IPS-15b (cell line): ENCODE data around the gene RAP1GAP2.

Experiments used
- H3K27me3 ChIP-seq: one replicate; pipeline ENCODE4 v1.6.1; 2013; ENCODE audit warnings: low read length; ENCODE audit not compliant: control insufficient read depth, insufficient read depth
- H3K36me3 ChIP-seq: one replicate; pipeline ENCODE4 v1.6.1; 2013; ENCODE audit warnings: low read length; ENCODE audit not compliant: control insufficient read depth, insufficient read depth
- H3K4me1 ChIP-seq: one replicate; pipeline ENCODE4 v1.6.1; 2013; ENCODE audit warnings: mild to moderate bottlenecking, low read length; ENCODE audit not compliant: control insufficient read depth, insufficient read depth
- H3K4me3 ChIP-seq: one replicate; pipeline ENCODE4 v1.5.1; 2013; ENCODE audit warnings: low read depth, low read length
- H3K9ac ChIP-seq: one replicate; pipeline ENCODE4 v1.6.1; 2013; ENCODE audit warnings: low read depth, mild to moderate bottlenecking, low read length
- H3K9me3 ChIP-seq: one replicate; pipeline ENCODE4 v1.6.1; 2013; ENCODE audit warnings: mild to moderate bottlenecking, low read length; ENCODE audit not compliant: control insufficient read depth, insufficient read depth

RAP1GAP2 gene

GRCh38 chr17:2796164-2797125 is at the start of gene RAP1GAP2:
RAP1GAP2 (plus strand) TSS chr17:2796438; CDS start chr17:2796528, 90 bp downstream.
- no peak within 1 kb of the TSS for H3K4me3 ChIP-seq
- no peaks in the 10 kb centered on the region for H3K27me3 ChIP-seq
- H3K4me1 ChIP-seq = peaks cover 9% of the 10 kb centered on the region
- no peaks in the 10 kb centered on the region for H3K9me3 ChIP-seq
- H3K9ac ChIP-seq = peak within 1 kb of the TSS; percentile 12
- no peaks in the 10 kb centered on the region for H3K36me3 ChIP-seq

- H3K27me3 ChIP-seq = peaks cover 6% of the 10 kb centered on the region
- peak within 1 kb of the TSS; percentile 68 for H3K4me3 ChIP-seq
- H3K9ac ChIP-seq = peak within 1 kb of the TSS; percentile 66
These were observed 47.0 kb upstream of the RAP1GAP2 start, which contains the start of gene CCDC92B for GRCh38 chr17:2749058-2749783. CCDC92B (minus strand) TSS chr17:2749652; CDS start chr17:2735145, 14,507 bp downstream.

GRCh38 chr17:2749784-2750181 is 46.5 kb upstream of the RAP1GAP2 start:
- Histone ChIP-seq H3K27me3 (peaks cover 6% of the 10 kb centered on the region), H3K9me3 (no peaks in the 10 kb centered on the region), H3K9ac (no peak overlapping the region), H3K4me1 (peaks cover 4% of the 10 kb centered on the region), H3K36me3 (no peaks in the 10 kb centered on the region), H3K4me3 (peak overlapping the region; percentile 39)

More at GRCh38 chr17:2749058-2749783, 47.0 kb upstream of the RAP1GAP2 start, which contains the start of gene CCDC92B:
- no peaks in the 10 kb centered on the region for H3K9me3 ChIP-seq
- H3K4me1 ChIP-seq = peaks cover 4% of the 10 kb centered on the region
- H3K36me3 ChIP-seq = no peaks in the 10 kb centered on the region

- H3K9me3 ChIP-seq = no peaks in the 10 kb centered on the region
- H3K4me1 ChIP-seq = peaks cover 4% of the 10 kb centered on the region
- no peak overlapping the region for H3K9ac ChIP-seq
- no peak overlapping the region for H3K4me3 ChIP-seq
- H3K27me3 ChIP-seq = peaks cover 6% of the 10 kb centered on the region
- no peaks in the 10 kb centered on the region for H3K36me3 ChIP-seq
These were observed 45.5 kb upstream of the RAP1GAP2 start for GRCh38 chr17:2750721-2751120.

- Histone ChIP-seq H3K9me3 (no peaks in the 10 kb centered on the region), H3K27me3 (peaks cover 6% of the 10 kb centered on the region), H3K36me3 (no peaks in the 10 kb centered on the region), H3K4me3 (no peak overlapping the region), H3K9ac (no peak overlapping the region), H3K4me1 (peaks cover 4% of the 10 kb centered on the region)
These were observed 44.7 kb upstream of the RAP1GAP2 start for GRCh38 chr17:2751491-2751890.

- Histone ChIP-seq H3K4me1 (peaks cover 2% of the 10 kb centered on the region), H3K4me3 (peak overlapping the region; percentile 67), H3K9ac (peak overlapping the region; percentile 54), H3K36me3 (no peaks in the 10 kb centered on the region), H3K9me3 (no peaks in the 10 kb centered on the region), H3K27me3 (no peaks in the 10 kb centered on the region)
These were observed 40.1 kb upstream of the RAP1GAP2 start for GRCh38 chr17:2755891-2756724.

GRCh38 chr17:2758870-2759269 is 37.4 kb upstream of the RAP1GAP2 start:
- Histone ChIP-seq H3K4me3 (no peak overlapping the region), H3K36me3 (no peaks in the 10 kb centered on the region), H3K9ac (no peak overlapping the region), H3K9me3 (no peaks in the 10 kb centered on the region), H3K4me1 (no peaks in the 10 kb centered on the region), H3K27me3 (no peaks in the 10 kb centered on the region)

- H3K9me3 ChIP-seq = no peaks in the 10 kb centered on the region
- H3K27me3 ChIP-seq = no peaks in the 10 kb centered on the region
- H3K9ac ChIP-seq = no peak overlapping the region
- no peak overlapping the region for H3K4me3 ChIP-seq
- H3K36me3 ChIP-seq = no peaks in the 10 kb centered on the region
- no peaks in the 10 kb centered on the region for H3K4me1 ChIP-seq
These were observed 26.1 kb upstream of the RAP1GAP2 start for GRCh38 chr17:2770129-2770528.

- no peak overlapping the region for H3K4me3 ChIP-seq
- H3K27me3 ChIP-seq = no peaks in the 10 kb centered on the region
- no peaks in the 10 kb centered on the region for H3K4me1 ChIP-seq
- H3K9ac ChIP-seq = no peak overlapping the region
- H3K9me3 ChIP-seq = no peaks in the 10 kb centered on the region
- H3K36me3 ChIP-seq = no peaks in the 10 kb centered on the region
These were observed 21.0 kb upstream of the RAP1GAP2 start for GRCh38 chr17:2775206-2775605.

- no peaks in the 10 kb centered on the region for H3K27me3 ChIP-seq
- H3K4me1 ChIP-seq = no peaks in the 10 kb centered on the region
- no peaks in the 10 kb centered on the region for H3K36me3 ChIP-seq
- H3K4me3 ChIP-seq = peak overlapping the region; percentile 80
- no peaks in the 10 kb centered on the region for H3K9me3 ChIP-seq
- H3K9ac ChIP-seq = no peak overlapping the region
These were observed 19.5 kb upstream of the RAP1GAP2 start for GRCh38 chr17:2776589-2777241.
